ENCODE data around the gene OPCML.

DNA sequence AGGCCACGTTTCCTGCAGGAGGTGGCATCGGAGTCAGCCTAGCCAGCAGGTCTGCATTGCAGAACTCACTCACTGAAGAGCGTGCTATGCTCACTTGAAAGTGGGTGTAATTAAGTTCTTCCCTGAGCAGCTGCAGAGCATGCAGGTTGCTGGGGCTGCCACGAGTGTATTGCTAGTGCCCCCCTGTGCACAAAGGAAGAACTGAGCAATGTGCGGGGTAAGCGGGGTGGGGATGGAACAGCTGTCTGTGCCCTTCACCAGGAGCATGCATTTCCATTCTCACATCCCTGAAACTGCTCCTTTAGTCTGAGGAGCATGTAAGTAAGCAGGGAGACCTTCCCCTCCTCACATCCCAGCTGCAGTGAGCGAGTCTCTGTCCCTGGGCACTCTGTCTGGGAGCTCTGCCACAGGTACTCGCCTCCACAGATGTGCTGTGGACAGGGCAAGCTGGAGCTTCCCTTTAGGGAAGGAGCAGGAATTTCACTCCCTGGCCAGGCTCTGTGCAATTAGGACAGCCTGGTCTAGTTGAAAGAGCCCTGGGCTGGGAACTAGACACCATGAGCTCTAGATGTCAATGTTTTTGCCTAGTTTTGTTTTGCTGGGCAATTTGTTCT, 1130.1 kb downstream of the OPCML start:
- TF ChIP-seq, protein P1, sequence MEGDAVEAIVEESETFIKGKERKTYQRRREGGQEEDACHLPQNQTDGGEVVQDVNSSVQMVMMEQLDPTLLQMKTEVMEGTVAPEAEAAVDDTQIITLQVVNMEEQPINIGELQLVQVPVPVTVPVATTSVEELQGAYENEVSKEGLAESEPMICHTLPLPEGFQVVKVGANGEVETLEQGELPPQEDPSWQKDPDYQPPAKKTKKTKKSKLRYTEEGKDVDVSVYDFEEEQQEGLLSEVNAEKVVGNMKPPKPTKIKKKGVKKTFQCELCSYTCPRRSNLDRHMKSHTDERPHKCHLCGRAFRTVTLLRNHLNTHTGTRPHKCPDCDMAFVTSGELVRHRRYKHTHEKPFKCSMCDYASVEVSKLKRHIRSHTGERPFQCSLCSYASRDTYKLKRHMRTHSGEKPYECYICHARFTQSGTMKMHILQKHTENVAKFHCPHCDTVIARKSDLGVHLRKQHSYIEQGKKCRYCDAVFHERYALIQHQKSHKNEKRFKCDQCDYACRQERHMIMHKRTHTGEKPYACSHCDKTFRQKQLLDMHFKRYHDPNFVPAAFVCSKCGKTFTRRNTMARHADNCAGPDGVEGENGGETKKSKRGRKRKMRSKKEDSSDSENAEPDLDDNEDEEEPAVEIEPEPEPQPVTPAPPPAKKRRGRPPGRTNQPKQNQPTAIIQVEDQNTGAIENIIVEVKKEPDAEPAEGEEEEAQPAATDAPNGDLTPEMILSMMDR (IDR thresholded peaks at IDR 0.05) = no peak
- no peak for TF ChIP-seq POLR2A (IDR thresholded peaks at IDR 0.05)

Measured in suprapubic skin (tissue), 3 donors.